Endothelial cell of umbilical vein (primary cell): ENCODE data around the gene BBS10. TPM values are rescaled to one million over a fixed set of nuclear protein-coding genes. Genes with fewer than 3 reads are reported as not detected.
"Not testable (repeated sequence)": the region's sequence is repeated elsewhere in the genome, so short reads cannot be mapped to it uniquely, and the experiment has no call there.

Source experiments
- BruUV-seq: library from RNA; stranded (reverse); fragments of 400-500 nt; replicated peaks from 2 replicates; lab custom pipeline; 2021; lab: Mats Ljungman, UMichigan
- CTCF ChIA-PET: fragments of 300-600, 350-600 bp; sonication (Branson Sonifier 250); formaldehyde crosslinking; loops from one replicate; lab custom pipeline; 2021; ENCODE audit warnings: antibody characterized with exemption, inconsistent platforms; lab: Charles Lee
- POLR2A ChIA-PET: fragments of 300-600, 350-600 bp; sonication (Branson Sonifier 250); formaldehyde crosslinking; loops from one replicate; lab custom pipeline; 2021; ENCODE audit warnings: antibody characterized with exemption, inconsistent platforms; lab: Charles Lee
- DNase-seq: peaks from one replicate; pipeline ENCODE4 v3.0.0-alpha.2; 2011; ENCODE audit warnings: low read depth, low spot score
- FAIRE-seq: peaks from 2 replicates; lab custom pipeline; 2011; peaks lifted over from hg19 to GRCh38; lab: Jason Lieb, UNC
- H2AFZ ChIP-seq: 2 replicates; pipeline ENCODE4 v1.6.0; 2012; ENCODE audit warnings: low read depth, low read length, control low read depth, inconsistent platforms
- H3K27ac ChIP-seq: 2 replicates; pipeline ENCODE4 v1.5.1; 2011; ENCODE audit warnings: low read depth, mild to moderate bottlenecking, control low read depth, low read length, moderate library complexity; ENCODE audit not compliant: insufficient read depth
- H3K27me3 ChIP-seq, 2 experiments: 2 replicates each; pipeline versions ENCODE4 v1.6.0 to v1.6.1; 2011; ENCODE audit warnings: low read length in 2 of 2, mixed read lengths in 1 of 2; ENCODE audit not compliant: control insufficient read depth in 2 of 2, insufficient read depth in 2 of 2
- H3K36me3 ChIP-seq, 2 experiments: 2 replicates in 1 of 2; 3 replicates in 1 of 2; pipeline ENCODE4 v1.5.1; 2011; ENCODE audit warnings: low read length in 2 of 2, mild to moderate bottlenecking in 1 of 2, moderate library complexity in 1 of 2; ENCODE audit not compliant: control insufficient read depth in 2 of 2, insufficient read depth in 2 of 2; ENCODE audit errors: extremely low read depth in 1 of 2
- H3K4me1 ChIP-seq: 3 replicates; pipeline ENCODE4 v1.5.1; 2011; ENCODE audit warnings: mild to moderate bottlenecking, low read length; ENCODE audit not compliant: control insufficient read depth, insufficient read depth; ENCODE audit errors: extremely low read depth
- H3K4me2 ChIP-seq: 2 replicates; pipeline ENCODE4 v1.6.1; 2011; ENCODE audit warnings: low read length, control low read depth, mixed read lengths; ENCODE audit not compliant: insufficient read depth
- H3K4me3 ChIP-seq, 3 experiments: fragments of 200-600 bp in 1 of 3; sonication (generic), shearing (Covaris generic) in 1 of 3; replicated peaks in 1 of 3; 2 replicates each; pipeline ENCODE4 v1.5.1; 2011 to 2016; ENCODE audit warnings: control low read depth in 3 of 3, low read length in 3 of 3, mild to moderate bottlenecking in 2 of 3, inconsistent platforms in 1 of 3, low read depth in 1 of 3, moderate library complexity in 1 of 3; ENCODE audit not compliant: insufficient read depth in 1 of 3
- H3K79me2 ChIP-seq: 2 replicates; pipeline ENCODE4 v1.6.0; 2012; ENCODE audit warnings: low read length, inconsistent platforms; ENCODE audit not compliant: control insufficient read depth, insufficient read depth
- H3K9ac ChIP-seq: replicated peaks from 2 replicates; pipeline ENCODE3; 2011; ENCODE audit warnings: low read length, control low read depth; ENCODE audit not compliant: insufficient read depth; ENCODE audit errors: extremely low read depth
- H3K9me1 ChIP-seq: replicated peaks from 3 replicates; pipeline ENCODE4 v1.6.0; 2011; ENCODE audit warnings: mild to moderate bottlenecking, low read length; ENCODE audit not compliant: control insufficient read depth, insufficient read depth; ENCODE audit errors: extremely low read depth
- H3K9me3 ChIP-seq: replicated peaks from 2 replicates; pipeline ENCODE4 v1.5.1; 2012; ENCODE audit warnings: low read length, inconsistent platforms; ENCODE audit not compliant: control insufficient read depth, insufficient read depth
- H4K20me1 ChIP-seq: replicated peaks from 2 replicates; pipeline ENCODE3; 2011; ENCODE audit warnings: mild to moderate bottlenecking, low read length; ENCODE audit not compliant: control insufficient read depth, insufficient read depth; ENCODE audit errors: extremely low read depth
- EZH2 ChIP-seq: IDR thresholded peaks from 2 replicates; pipeline ENCODE4 v1.6.1; 2012; ENCODE audit warnings: borderline replicate concordance, low read depth, mild to moderate bottlenecking, moderate library complexity, low read length, inconsistent platforms; ENCODE audit not compliant: severe bottlenecking
- FOS ChIP-seq: IDR thresholded peaks from 2 replicates; pipeline ENCODE4 v1.6.1; 2011; ENCODE audit warnings: mild to moderate bottlenecking, low read length, moderate library complexity, borderline replicate concordance; ENCODE audit not compliant: insufficient read depth
- GATA2 ChIP-seq: IDR thresholded peaks from 2 replicates; pipeline ENCODE4 v1.7.0; 2011; ENCODE audit warnings: low read depth, mild to moderate bottlenecking, moderate library complexity, mixed read lengths, low read length; ENCODE audit not compliant: insufficient read length, insufficient read depth
- JUN ChIP-seq: IDR thresholded peaks from 2 replicates; pipeline ENCODE4 v1.6.1; 2011; ENCODE audit warnings: borderline replicate concordance, low read depth; ENCODE audit not compliant: insufficient read length, insufficient read depth
- MYC ChIP-seq: IDR thresholded peaks from one replicate; pipeline ENCODE4 v1.6.1; 2011; ENCODE audit warnings: mild to moderate bottlenecking, low read depth, low read length
- POLR2A ChIP-seq: IDR thresholded peaks from 2 replicates; pipeline ENCODE4 v1.6.1; 2012; ENCODE audit warnings: low read depth, mild to moderate bottlenecking, control low read depth, low read length
- POLR2AphosphoS5 ChIP-seq: IDR thresholded peaks from 2 replicates; pipeline ENCODE4 v1.6.1; 2012; ENCODE audit warnings: low read depth, mild to moderate bottlenecking, control low read depth, low read length, moderate library complexity; ENCODE audit not compliant: insufficient read depth
- dilution Hi-C: fragments of 300-500 bp; cut with MboI; formaldehyde crosslinking; loops from one replicate; pipeline ENCODE4 v1.15.0; 2019; ENCODE audit warnings: low sequenced_read_pairs; ENCODE audit not compliant: extremely low pct_ligation_motif_present
- intact Hi-C: fragments of 100-400 bp; cut with micrococcal nuclease; formaldehyde crosslinking; loops from one replicate; pipeline ENCODE4 v1.10.0; 2022
- polyA plus RNA-seq, 4 experiments: library from polyadenylated mRNA; depleted of rRNA in 3 of 4; stranded (reverse) in 3 of 4; unstranded in 1 of 4; fragments of >200 nt; gene quantifications; 2 replicates each; pipeline versions ENCODE4 v1.2.1 to v1.2.3, GENCODE V29; 2011 to 2012; ENCODE audit warnings: missing spikeins in 1 of 4
- total RNA-seq: library from RNA; stranded (reverse); gene quantifications from 2 replicates; pipeline ENCODE4 v1.2.3, GENCODE V29; 2021
- TF ChIP-seq, protein P1 (sequence below): IDR thresholded peaks from 2 replicates; pipeline ENCODE4 v1.6.1; 2011; ENCODE audit not compliant: insufficient read depth, insufficient read length
- TF ChIP-seq, protein P2 (sequence below), 2 donors: IDR thresholded peaks; 1 replicate in 1 of 2; 2 replicates in 1 of 2; pipeline ENCODE4 v1.5.1; 2011; ENCODE audit warnings: low read length in 2 of 2, mild to moderate bottlenecking in 2 of 2, moderate library complexity in 2 of 2, control low read depth in 1 of 2, inconsistent platforms in 1 of 2, low read depth in 1 of 2; ENCODE audit not compliant: insufficient read depth in 1 of 2; ENCODE audit errors: extremely low read depth in 1 of 2

BBS10 gene
- total and polyA plus RNA-seq, 2 donors (not counting 3 experiments of a cell fraction or from before 2014, with no cell fraction given) = 3.4 to 7.8 TPM

DNA sequence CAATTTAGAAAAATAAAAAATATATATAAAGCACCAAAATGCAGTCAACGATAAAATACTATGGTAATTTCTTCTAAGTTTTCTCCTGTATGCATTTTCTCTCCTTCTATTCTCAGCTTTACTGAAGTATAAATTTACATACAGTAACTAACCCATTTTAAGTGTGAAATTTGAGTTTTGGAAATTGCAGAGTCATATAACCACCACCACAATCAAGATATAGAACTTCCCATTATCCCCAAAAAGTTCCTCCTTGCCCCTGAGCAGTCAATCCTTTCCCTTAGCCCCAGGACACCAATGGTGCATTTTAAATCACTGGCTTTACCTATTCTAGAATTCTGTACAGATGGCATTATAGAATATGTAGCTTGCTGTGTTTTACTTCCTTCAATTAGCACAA lies 31.0 kb upstream of the BBS10 start:
- intact Hi-C loops = no loop called here
- CTCF ChIA-PET = interaction anchor here (0.8 to 1.4 kb wide), 3 partner anchors 8 to 77 kb away, joined by 3 to 4 read pairs (median 3); no protein-coding TSS in a partner anchor

DNA sequence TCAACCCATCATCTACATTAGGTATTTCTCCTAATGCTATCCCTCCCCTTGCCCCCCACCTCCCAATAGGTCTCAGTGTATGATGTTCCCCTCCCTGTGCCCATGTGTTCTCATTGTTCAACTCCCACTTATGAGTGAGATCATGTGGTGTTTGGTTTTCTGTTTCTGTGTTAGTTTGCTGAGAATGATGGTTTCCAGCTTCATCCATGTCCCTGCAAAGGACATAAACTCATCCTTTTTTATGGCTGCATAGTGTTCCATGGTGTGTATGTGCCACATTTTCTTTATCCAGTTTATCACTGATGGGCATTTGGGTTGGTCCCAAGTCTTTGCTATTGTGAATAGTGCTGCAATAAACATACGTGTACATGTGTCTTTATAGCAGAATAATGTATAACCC lies 28.7 kb upstream of the BBS10 start:
- dilution Hi-C loops, POLR2A ChIA-PET, intact Hi-C loops: not testable (repeated sequence)

More for the DNA sequence above, 31.0 kb upstream of the BBS10 start:
- H3K4me3 ChIP-seq = no peak overlapping the region
- H3K9me3 ChIP-seq = no peaks in the 10 kb centered on the region
- no peaks in the 10 kb centered on the region for H3K79me2 ChIP-seq
- no peaks in the 10 kb centered on the region for H4K20me1 ChIP-seq
- H3K9ac ChIP-seq = no peak overlapping the region
- BruUV-seq = no TSS peak
- no peaks in the 10 kb centered on the region for H3K36me3 ChIP-seq
- no peak overlapping the region for H2AFZ ChIP-seq
- DNase-seq (no peak), FAIRE-seq (no peak)
- dilution Hi-C loops = no loop called here
- no peak overlapping the region for H3K4me2 ChIP-seq
- no peak overlapping the region for H3K27ac ChIP-seq
- TF ChIP-seq GATA2 (no peak), POLR2A (no peak), MYC (no peak), FOS (no peak), JUN (no peak), POLR2AphosphoS5 (no peak), EZH2 (no peak)
- TF ChIP-seq, protein P1, sequence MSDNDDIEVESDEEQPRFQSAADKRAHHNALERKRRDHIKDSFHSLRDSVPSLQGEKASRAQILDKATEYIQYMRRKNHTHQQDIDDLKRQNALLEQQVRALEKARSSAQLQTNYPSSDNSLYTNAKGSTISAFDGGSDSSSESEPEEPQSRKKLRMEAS = no peak
- TF ChIP-seq, protein P2, sequence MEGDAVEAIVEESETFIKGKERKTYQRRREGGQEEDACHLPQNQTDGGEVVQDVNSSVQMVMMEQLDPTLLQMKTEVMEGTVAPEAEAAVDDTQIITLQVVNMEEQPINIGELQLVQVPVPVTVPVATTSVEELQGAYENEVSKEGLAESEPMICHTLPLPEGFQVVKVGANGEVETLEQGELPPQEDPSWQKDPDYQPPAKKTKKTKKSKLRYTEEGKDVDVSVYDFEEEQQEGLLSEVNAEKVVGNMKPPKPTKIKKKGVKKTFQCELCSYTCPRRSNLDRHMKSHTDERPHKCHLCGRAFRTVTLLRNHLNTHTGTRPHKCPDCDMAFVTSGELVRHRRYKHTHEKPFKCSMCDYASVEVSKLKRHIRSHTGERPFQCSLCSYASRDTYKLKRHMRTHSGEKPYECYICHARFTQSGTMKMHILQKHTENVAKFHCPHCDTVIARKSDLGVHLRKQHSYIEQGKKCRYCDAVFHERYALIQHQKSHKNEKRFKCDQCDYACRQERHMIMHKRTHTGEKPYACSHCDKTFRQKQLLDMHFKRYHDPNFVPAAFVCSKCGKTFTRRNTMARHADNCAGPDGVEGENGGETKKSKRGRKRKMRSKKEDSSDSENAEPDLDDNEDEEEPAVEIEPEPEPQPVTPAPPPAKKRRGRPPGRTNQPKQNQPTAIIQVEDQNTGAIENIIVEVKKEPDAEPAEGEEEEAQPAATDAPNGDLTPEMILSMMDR (IDR thresholded peaks at IDR 0.05; ENCODE audit: extremely low read depth in 1 of 2, insufficient read depth in 1 of 2, low read depth in 1 of 2, low read length in 2 of 2) = no peak
- no peaks in the 10 kb centered on the region for H3K27me3 ChIP-seq
- POLR2A ChIA-PET = no interaction called here
- H3K9me1 ChIP-seq = no peaks in the 10 kb centered on the region
- no peaks in the 10 kb centered on the region for H3K4me1 ChIP-seq

More for the DNA sequence above, 28.7 kb upstream of the BBS10 start:
- H4K20me1 ChIP-seq, H3K4me1 ChIP-seq, H3K9me1 ChIP-seq, H3K9ac ChIP-seq, H3K4me2 ChIP-seq, H3K9me3 ChIP-seq, FAIRE-seq, H3K27me3 ChIP-seq, BruUV-seq, H2AFZ ChIP-seq, H3K36me3 ChIP-seq, CTCF ChIA-PET, H3K27ac ChIP-seq, DNase-seq, H3K79me2 ChIP-seq, H3K4me3 ChIP-seq: not testable (repeated sequence)
